Erythroblast (primary cell): Measurements from ENCODE around the gene CD53.

Experiments
- GATA1 ChIP-seq: IDR thresholded peaks from 2 replicates; pipeline ENCODE4 v1.6.1; 2011; ENCODE audit warnings: low read depth, mild to moderate bottlenecking, control low read depth, low read length, moderate library complexity
- POLR2A ChIP-seq: IDR thresholded peaks from 2 replicates; pipeline ENCODE4 v1.6.1; 2011; ENCODE audit warnings: mild to moderate bottlenecking, low read length

DNA sequence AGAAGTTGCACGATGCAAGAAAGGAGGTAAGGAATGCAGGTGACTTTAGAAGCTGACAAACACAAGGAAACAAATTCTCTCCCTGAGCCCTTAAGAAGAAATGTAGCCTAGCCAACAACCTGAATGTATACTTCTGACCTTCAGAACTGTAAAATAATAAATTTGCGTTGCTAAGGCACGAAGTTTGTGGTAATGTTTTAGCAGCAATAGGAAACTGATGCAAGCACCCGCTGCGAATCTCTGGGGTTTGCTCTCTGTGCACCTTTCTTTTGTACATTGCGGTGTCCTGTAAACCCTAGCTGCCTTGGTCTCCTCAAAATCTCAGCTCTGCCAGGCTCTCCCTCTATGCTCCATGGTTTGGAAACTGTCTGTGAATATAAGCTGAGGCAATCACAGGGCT, 15.1 kb downstream of the CD53 start:
- TF ChIP-seq POLR2A (no peak), GATA1 (no peak)
